ENCODE data around the gene CPA4. TPM values are rescaled to one million over a fixed set of nuclear protein-coding genes. Genes with fewer than 3 reads are reported as not detected.

The CPA4 gene
- total RNA-seq, 1 experiment from 2014 or later = 16.8 TPM

DNA sequence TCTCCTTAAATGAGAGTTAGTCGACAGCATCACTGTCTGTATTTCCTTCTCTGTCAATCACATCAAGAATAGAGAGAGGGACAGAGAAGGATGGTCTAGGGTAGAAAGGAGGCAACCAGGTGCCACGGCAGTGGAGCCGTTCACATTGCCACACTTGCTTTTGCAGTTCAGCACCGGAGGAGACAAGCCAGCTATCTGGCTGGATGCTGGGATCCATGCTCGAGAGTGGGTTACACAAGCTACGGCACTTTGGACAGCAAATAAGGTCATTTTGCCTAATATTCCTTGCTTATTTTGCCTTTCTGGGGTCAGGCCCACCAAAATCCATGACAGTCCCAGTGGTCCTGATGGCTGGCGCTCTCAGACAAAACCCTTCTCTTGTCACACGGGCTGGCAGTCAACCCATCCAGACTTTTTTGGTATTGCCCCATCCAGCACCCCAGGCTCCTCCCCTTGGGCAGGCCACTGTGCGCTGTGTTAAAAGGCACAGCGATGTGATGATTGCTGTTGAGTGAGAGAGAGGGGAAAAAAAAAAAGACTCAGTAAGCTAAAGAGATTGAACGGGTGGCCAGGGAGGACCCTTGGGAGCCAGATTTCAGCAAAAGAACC, 17.9 kb upstream of the CPA4 start:
- DNase-seq (ENCODE audit: low read depth) = peak; percentile 32

DNA sequence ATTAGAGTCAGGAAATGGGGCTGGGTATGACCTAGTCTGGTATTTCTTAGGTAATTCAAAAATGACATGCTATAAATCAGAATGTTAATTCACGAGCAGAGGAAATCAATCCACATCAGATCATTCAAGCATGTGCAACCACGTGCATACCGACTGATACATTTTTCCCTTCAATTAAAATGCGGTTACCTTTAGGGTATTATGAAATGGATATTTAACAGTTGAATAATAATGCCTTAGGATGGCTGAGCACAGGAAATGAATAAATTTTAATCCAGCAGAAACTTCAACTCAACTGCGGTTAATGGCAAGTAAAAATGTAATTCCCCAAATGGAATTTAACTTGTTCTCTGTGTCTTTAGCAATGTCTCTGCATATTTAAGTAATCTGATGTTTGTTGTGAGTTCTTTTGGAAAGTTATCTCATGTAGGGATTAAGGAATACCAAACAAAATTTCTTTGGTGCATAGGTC, 17.1 kb upstream of the CPA4 start:
- DNase-seq (ENCODE audit: low read depth) = peak; percentile 35

DNA sequence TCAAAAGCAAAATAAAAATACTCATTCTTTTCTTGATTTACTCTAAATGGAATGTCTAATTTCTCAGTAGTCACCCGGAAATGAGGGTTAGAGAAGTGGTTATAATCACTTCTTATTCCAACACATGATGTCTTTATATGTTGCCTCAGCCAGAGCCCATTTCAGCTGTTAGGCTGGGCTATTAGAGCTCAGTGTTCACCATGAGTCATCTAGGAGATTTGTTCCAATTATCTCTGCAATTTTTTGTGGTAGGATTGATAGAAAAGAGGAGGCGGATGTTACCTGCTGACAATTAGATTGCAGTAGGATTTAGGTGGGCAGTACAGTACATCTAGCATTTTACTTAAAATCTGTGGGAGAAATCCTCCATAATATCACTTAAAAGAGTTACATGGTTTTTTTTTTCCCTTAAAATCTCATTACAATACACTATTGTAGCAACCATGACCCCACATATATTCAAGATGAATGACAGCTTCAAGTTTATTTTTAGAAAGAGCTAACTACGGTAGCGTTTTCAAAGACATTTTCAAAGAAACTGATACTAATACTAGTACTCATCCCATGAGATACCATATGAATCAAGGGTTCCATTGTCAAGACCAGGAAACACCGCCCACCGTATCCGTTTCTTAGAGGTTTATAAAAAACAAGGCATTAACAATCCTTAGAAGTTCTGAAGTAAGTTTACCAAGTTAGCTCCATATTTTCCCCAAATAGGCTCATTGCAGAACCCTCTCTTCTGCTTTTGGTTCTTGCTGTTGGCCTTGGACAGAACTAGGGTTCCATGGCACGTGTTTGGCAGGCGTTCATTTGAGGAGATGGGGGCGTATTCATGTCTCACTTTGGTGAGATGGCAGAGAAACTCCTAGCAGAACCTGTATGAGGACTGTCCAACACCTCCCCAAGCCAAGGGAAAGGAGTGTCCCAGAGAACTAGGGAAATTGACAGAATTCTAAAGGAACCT, 15.9 kb upstream of the CPA4 start:
- DNase-seq (ENCODE audit: low read depth) = peak; percentile 75

DNA sequence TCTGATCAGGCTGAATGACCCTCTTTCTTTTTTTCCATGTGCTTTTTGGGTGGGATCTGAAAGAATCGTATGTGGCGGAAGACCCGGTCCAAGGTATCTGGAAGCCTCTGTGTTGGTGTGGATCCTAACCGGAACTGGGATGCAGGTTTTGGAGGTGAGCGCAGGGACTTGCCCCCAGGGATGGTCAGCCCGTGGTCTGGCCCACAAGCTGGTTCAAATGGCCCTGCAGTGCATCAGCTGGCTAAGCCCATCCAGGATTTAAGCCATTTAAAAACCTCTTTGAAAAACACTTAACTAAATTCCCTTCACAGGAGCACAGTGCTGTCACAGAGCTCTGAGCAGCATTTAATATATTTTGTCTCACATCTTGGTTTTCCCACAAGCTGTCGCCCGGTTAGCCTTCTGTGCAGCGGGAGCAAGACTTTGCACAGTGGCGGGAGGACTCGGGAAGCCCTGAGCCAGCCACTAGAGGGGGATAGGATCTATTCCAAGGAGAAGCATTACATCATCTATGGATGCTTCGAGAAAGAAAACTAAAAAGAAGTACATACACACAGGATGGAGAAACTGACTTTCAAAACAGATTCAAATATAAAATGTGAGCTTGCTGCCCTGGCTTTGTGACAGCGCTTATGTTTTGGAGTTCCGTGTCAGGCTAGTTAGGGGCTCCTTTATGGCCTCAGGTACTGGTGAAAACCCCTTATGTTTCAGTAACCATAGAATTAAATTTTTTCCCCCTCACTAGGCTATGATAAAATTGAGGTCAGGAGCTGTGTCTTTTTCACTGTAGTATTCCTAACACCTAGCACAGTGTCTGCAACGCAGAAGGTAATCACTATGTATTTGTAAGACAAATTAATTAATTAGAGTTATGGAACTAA, 15.0 kb upstream of the CPA4 start:
- peak; percentile 67 for DNase-seq (ENCODE audit: low read depth)

DNA sequence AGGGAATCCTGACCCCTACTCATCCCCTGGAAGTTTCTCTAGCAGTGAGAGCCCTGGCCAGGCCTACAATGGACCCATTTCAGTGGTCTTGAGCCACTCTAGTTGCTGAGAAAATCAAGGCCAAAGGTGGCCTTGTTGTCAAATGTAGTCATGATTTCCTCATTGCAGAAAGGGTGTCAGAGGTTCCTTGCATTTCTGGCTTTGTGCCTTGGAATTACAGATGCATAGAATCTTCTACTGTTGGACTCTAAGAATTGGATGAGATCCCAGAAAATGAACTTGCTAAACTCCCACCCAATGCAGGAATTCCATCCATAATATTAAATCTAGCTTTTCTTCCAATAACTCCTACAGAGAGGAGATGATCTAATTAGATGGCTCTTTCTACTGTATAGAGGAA, 14.1 kb upstream of the CPA4 start:
- DNase-seq (ENCODE audit: low read depth) = peak; percentile 74

DNA sequence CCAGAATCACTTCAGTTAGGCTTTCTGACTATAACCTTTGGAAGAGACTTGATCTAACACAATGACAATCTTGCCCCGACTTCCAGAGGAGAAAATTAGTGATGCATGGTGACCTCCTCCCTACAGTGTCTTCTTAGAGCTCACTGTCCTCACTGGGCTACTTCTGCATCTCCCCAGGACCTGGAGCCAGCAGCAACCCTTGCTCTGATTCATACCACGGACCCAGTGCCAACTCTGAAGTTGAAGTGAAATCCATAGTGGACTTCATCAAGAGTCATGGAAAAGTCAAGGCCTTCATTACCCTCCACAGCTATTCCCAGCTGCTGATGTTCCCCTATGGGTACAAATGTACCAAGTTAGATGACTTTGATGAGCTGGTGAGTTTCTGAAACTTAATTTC, 13.7 kb upstream of the CPA4 start:
- DNase-seq (ENCODE audit: low read depth) = no peak

DNA sequence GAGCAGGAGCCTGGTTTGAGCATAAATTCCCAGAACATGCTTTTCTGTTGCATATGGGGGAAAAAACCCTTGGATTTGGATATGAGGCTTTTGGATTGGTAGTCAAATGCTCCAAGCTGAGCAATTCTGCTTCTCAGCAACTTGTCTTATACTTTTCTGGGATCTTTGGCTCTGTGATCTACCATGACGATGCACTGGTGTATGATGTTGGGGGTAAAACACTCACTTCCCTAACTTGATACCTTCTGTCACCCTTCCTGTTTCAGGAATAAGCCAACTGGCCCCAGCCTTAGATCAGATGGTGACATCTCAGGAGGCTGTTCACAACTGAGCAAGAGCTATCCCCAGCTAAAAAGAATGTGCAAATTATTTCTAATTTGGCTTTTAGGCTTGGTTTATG, 13.1 kb upstream of the CPA4 start:
- no peak for DNase-seq (ENCODE audit: low read depth)

DNA sequence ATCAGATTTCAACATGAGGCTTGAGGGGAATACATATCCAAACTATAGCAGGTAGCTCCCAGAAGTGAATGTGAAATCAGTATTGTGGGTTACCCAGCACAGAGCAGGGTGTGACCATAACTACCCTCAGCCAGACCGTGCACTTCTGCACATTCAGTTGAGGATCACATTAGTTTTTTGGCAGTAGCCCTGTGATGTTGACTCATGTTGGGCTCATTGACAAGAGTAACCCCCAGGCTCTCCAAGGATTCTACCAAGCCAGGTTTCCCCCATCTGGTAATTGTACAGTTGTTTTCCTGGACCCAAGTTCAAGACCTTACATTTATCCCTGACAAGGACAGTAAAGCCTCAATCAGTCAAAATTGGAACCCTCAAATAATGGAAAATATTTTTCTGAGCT, 11.7 kb upstream of the CPA4 start:
- DNase-seq (ENCODE audit: low read depth) = peak; percentile 92

DNA sequence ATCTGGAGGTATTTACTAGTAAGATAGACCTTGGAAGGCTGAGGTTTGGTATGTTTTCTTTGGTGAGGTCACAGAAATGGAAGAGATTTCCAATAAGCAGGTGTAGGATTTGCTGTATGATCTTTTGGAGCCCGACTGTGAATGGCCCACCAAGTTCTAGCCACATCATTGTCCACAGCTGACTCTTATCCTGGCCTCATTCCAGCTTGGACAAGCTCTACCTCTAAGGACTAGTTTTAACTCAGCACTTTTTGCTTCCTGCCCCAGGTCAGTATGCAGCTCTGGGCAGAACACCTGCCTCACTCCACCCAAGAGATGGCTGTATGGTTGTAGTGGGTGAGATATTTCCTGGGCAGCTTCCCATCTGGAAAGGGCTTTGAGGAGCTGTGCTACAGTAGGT, 6.1 kb upstream of the CPA4 start:
- DNase-seq (ENCODE audit: low read depth) = peak; percentile 35

DNA sequence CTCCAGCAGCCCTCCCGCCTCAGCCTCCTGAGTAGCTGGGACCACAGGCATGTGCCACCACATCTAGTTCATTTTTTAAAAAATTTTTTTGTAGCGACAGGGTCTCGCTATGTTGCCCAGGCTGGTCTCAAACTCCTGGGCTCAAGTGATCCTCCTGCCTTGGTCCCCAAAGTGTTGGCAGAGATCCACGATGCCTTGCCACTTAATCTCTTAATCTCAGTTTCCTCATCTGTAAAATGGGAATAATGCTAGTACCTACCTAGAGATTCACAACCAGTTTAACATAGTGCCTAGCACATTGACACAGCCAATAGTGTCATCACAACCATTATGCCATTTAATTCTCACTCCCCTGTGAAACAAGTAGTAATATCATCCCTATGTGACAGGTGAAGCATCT, 4.8 kb upstream of the CPA4 start:
- no peak for DNase-seq (ENCODE audit: low read depth)

DNA sequence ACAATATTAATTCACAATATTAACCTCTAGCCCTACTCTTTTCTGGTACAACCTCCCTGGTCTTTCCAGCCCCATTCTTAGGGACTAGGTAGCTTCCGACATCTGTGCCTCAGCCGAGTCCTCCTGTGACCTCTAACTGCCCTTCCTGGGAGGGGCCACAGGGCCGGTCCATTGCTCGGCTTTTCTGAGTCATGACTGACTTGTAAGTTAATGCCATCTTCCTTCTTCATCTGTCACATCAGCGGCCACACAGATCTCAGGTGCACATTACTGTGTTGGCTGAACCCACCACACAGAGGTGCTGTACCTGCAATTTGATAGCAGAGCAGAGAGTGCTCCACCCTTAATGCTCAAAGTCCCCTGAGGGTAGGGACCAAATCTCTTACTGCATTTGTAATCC, 4.1 kb upstream of the CPA4 start:
- peak; percentile 76 for DNase-seq (ENCODE audit: low read depth)

DNA sequence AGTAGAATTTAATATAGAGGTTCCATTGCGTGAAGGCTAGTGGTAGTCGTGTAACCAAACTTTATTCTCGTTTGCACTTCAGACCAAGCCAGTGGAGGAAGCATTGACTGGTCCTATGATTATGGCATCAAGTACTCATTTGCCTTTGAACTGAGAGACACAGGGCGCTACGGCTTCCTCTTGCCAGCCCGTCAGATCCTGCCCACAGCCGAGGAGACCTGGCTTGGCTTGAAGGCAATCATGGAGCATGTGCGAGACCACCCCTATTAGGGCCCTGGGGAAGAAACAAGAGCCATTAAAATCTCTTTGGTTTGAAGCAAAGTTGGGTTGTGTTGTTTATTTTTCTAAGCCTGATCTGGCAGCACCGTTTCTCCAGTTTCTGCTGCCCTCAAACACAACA, 3.5 kb upstream of the CPA4 start:
- no peak for DNase-seq (ENCODE audit: low read depth)

DNA sequence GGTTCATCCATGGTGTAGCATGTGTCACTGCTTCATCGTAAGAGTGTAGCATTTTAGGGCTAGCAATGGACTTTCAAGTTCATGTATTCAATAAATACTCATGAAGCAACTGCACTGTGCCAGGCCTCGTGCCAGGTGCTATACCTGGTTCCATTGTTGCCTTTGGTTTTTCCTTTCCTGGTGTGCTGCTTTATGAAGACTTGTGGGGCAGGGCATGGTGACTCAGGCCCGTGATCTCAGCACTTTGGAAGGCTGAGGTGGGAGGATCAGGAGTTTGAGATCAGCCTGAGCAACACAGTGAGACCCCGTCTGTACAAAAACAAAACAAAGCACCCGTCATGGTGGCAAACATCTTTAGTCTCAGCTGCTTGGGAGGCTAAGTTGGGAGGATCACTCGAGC, 2.2 kb upstream of the CPA4 start:
- DNase-seq (ENCODE audit: low read depth) = peak; percentile 74

DNA sequence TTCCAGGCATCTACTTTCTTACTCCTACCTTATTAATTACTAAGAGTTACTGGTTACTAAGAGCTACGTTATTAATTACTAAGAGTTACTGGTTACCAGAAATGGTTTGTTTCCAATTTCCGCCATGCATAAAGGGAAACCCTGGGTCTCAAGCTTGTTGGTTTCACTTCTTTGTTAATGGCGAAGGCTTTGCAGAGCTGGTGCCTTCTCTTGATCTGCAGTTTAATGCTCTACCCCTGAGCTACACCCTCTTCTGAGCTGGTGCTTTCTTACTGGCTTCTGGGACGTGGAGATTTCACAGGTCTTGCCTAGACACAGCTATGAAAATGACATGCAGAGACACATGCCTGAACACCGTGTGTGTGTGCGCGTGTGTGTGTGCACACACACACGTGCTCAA, 560 bp downstream of the CPA4 start:
- DNase-seq (ENCODE audit: low read depth) = no peak

DNA sequence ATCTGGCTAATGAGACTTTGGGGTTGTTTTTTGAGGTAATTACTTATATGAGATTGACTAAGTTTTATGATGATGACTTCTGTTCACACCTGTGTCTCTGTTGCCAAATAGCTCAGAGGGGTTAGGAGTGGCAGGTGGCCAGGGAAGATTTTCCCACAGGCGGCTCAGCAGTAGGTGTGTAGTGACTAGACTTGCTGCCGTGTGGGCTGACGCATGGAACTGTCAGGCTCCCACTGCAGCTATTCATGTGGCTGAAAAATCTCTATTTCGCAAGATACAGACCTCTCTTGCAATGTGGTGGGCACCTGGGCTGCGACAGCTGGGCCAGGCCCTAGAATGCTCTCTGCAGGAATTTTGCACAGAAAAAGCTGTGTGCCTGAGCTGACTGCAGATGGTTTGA, 1.4 kb downstream of the CPA4 start:
- peak; percentile 91 for DNase-seq (ENCODE audit: low read depth)

DNA sequence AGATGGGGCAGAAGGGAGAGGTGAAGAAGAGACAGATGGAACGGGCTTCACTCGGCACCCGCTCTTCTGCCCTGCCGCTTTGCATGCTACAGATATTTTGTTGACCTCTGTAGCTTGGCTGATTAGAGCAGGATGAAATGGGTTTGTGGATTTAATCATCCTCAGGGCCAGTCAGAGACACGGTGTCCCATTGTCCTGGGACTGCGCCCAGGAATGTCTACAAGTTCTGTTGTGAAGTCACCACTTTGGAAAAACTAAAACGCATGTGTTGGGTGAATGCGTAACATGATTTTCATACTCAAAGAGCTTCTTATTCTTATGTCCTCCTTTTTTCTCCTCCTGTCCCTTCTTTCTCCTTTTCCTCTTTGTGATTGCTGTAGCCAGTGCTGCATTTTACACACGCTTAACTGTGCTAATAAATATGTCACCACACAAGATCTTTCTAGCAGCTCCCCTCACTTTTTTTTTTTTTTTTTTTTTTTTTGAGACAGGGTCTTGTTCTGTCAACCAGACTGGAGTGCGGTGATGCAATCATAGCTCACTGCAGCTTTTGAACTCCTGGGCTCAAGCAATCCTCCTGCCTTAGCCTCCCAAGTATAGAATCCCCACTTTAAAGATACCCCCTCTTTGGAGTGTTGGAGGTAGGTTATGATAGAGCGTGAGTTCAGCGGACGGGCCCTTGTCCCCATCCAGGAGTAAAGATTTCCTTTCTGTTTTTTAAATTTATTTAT, 3.4 kb downstream of the CPA4 start:
- DNase-seq (ENCODE audit: low read depth) = no peak

DNA sequence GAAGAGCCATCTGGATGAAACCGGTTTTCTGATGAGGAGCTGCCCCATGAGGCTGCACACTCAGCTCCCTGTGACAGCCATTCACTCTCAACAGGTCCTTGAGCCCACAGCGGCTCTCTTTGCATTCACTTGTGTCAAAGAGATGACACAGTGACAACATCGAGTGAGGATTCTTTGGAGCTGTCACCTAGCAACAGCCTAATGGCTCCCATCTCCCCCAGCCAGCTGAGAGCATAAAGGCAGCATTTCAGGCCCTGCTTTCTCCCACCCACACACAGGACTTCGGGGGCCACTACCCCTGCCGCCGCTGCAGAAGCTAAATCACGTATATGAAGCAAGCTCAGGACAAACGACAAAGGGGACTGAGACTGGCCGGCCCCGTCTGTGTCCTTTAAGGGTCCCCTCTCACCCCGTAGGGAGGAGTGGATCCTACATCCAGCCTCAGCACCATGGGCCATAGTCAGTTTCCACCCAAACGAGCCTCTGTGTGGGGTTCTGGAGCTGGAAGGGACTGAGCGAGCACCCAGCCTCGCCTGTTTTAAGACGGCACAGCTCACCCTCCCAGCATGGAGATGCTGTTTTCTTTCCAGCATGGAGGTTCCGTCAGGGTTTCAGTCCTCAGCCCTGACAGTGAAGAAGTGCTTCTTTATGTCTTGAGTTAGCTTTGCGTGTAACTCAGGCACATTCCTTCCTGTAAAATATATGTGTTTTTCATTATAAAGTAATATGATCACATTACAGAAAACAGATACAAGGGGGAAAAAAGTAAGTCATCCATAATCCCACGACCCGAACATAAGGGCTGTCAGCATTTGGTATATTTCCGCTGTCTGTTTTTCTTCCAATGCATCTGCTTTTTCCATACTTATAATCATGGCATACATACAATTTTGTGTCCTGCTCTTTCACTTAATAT, 4.9 kb downstream of the CPA4 start:
- no peak for DNase-seq (ENCODE audit: low read depth)

DNA sequence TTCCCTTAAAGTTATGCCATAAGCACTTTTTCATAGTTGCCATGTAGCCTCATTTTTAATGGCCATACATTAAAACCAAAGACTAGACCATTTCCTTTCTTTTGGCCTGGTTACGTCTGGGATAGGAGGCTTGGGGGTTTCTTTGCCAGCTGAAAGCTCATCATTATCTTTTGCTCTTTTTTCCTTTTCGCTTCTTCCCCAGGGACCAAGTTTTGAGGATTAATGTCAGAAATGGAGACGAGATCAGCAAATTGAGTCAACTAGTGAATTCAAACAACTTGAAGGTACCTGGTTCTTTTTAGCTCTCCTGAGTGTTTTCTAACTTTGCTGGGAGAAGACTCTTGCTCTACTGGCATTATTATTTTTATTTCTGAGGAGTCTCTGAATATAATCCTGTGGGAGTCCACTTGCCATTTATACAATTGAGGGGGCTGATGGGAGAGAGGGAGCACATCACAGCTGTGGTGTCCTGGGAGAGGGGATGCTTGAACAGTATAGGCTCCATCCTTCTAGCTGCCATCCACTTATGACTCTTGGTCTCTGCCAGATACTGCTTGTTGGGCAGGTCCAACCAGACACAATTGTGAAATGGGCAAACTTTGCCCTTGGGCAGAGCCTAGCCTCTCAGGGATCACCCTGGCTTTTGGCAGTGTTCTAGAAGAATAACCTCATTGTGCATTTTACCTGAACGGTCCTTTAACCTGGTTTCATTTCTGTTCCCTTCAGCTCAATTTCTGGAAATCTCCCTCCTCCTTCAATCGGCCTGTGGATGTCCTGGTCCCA, 5.8 kb downstream of the CPA4 start:
- no peak for DNase-seq (ENCODE audit: low read depth)

DNA sequence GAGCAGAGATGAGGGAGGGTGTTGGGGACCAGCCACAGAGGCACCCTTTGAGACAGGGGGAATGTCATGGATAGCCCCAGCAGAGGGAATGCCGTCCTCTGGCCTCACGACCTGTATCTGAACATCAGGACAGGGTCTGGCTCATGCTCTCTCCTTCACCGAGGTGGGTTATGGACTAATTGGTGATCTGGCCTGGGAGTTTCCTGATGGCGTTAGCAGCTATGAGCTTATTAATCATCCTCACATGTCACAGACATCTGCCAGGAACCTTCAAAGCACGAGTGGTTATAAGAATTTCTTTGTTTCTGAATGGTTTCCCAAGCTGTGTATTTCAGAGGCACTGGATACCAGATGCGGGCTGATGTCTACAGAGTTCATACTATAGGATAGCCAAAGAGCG, 6.9 kb downstream of the CPA4 start:
- peak; percentile 54 for DNase-seq (ENCODE audit: low read depth)
